K562 (cell line): ENCODE measurements around the gene BGN. TPM values are rescaled to one million over a fixed set of nuclear protein-coding genes. Genes with fewer than 3 reads are reported as not detected.

Source experiments
- ATAC-seq: fragments of 200-7000 bp; cut with Tn5 transposase; 3 replicates; pipeline ENCODE4 v1.9.1; 2020; ENCODE audit warnings: moderate library complexity
- BruUV-seq: library from RNA; stranded (reverse); fragments of 400-500 nt; replicated peaks from 2 replicates; lab custom pipeline; 2021; lab: Mats Ljungman, UMichigan
- CTCF ChIA-PET: fragments of 300-600 bp; formaldehyde crosslinking; extraction: SDS; loops from one replicate; lab custom pipeline; 2021; ENCODE audit warnings: low intra/inter-chr PET ratio; lab: Yijun Ruan, JAX
- POLR2A ChIA-PET: fragments of 300-600, 350-650 bp; sonication (Branson Sonifier 250); formaldehyde crosslinking; extraction: SDS; loops from one replicate; lab custom pipeline; 2021; ENCODE audit warnings: antibody characterized with exemption, inconsistent platforms; lab: Yijun Ruan, JAX
- DNase-seq, 4 experiments: peaks; one replicate each; pipeline versions ENCODE4 v3.0.0 to v3.0.0-alpha.2; 2011 to 2018; ENCODE audit warnings: low spot score in 3 of 4, mixed read lengths in 3 of 4; ENCODE audit errors: extremely low read depth in 1 of 4
- FAIRE-seq: peaks from 2 replicates; lab custom pipeline; 2011; peaks lifted over from hg19 to GRCh38; lab: Jason Lieb, UNC
- H2AFZ ChIP-seq: 2 replicates; pipeline ENCODE4 v1.6.0; 2011; ENCODE audit warnings: low read depth, low read length, control low read depth, inconsistent platforms
- H3K27ac ChIP-seq: fragments of 200-600 bp; 3 replicates; pipeline ENCODE4 v1.8.0; 2011; ENCODE audit warnings: low read depth, mild to moderate bottlenecking, control low read depth, inconsistent platforms, low read length, moderate library complexity, mixed read lengths; ENCODE audit errors: extremely low read depth
- H3K27me3 ChIP-seq, 2 experiments: fragments of 300-600 bp in 1 of 2; 2 replicates in 1 of 2; 3 replicates in 1 of 2; pipeline versions ENCODE4 v1.6.0 to v1.8.0; 2011; ENCODE audit warnings: inconsistent platforms in 2 of 2, low read length in 2 of 2, mild to moderate bottlenecking in 1 of 2, mixed read lengths in 1 of 2, moderate library complexity in 1 of 2; ENCODE audit not compliant: control insufficient read depth in 2 of 2, insufficient read depth in 2 of 2
- H3K36me3 ChIP-seq: fragments of 300-600 bp; 3 replicates; pipeline ENCODE4 v1.8.0; 2011; ENCODE audit warnings: mild to moderate bottlenecking, low read length, inconsistent platforms; ENCODE audit not compliant: control insufficient read depth, insufficient read depth
- H3K4me1 ChIP-seq, 2 experiments: fragments of 200-600 bp in 1 of 2; replicated peaks in 1 of 2; 2 replicates in 1 of 2; 3 replicates in 1 of 2; pipeline versions ENCODE4 v1.5.1 to v1.8.0; 2011; ENCODE audit warnings: inconsistent platforms in 2 of 2, low read length in 2 of 2, mild to moderate bottlenecking in 1 of 2, mixed read lengths in 1 of 2, moderate library complexity in 1 of 2; ENCODE audit not compliant: control insufficient read depth in 2 of 2, insufficient read depth in 2 of 2
- H3K4me2 ChIP-seq: 2 replicates; pipeline ENCODE4 v1.6.1; 2011; ENCODE audit warnings: low read length, control low read depth, inconsistent platforms, mixed read lengths; ENCODE audit not compliant: insufficient read depth
- H3K4me3 ChIP-seq: fragments of 200-600 bp; sonication (generic), shearing (Covaris generic); 2 replicates; pipeline ENCODE4 v1.5.1; 2016; ENCODE audit warnings: control low read depth, inconsistent platforms
- H3K79me2 ChIP-seq: fragments of 200-600 bp; 3 replicates; pipeline ENCODE4 v1.8.0; 2011; ENCODE audit warnings: low read length, inconsistent platforms; ENCODE audit not compliant: control insufficient read depth, insufficient read depth
- H3K9ac ChIP-seq, 2 experiments: 2 replicates each; pipeline versions ENCODE4 v1.6.0 to v1.6.1; 2011; ENCODE audit warnings: low read depth in 2 of 2, low read length in 2 of 2, control low read depth in 1 of 2, inconsistent platforms in 1 of 2, mild to moderate bottlenecking in 1 of 2, mixed read lengths in 1 of 2; ENCODE audit not compliant: insufficient read depth in 1 of 2
- H3K9me1 ChIP-seq: one replicate; pipeline ENCODE4 v1.6.0; 2011; ENCODE audit warnings: inconsistent platforms, mild to moderate bottlenecking, low read length, moderate library complexity; ENCODE audit not compliant: control insufficient read depth, insufficient read depth
- H3K9me3 ChIP-seq: replicated peaks from 2 replicates; pipeline ENCODE4 v1.5.1; 2011; ENCODE audit warnings: low read depth, low read length, inconsistent platforms; ENCODE audit not compliant: control insufficient read depth, insufficient read depth
- H4K20me1 ChIP-seq: replicated peaks from 2 replicates; pipeline ENCODE4 v1.6.1; 2011; ENCODE audit warnings: low read length, inconsistent platforms, mixed read lengths; ENCODE audit not compliant: control insufficient read depth, insufficient read depth
- CBFB ChIP-seq: sonication (generic); formaldehyde crosslinking; IDR thresholded peaks from 2 replicates; pipeline ENCODE4 v1.4.0; 2020; ENCODE audit warnings: mild to moderate bottlenecking, missing genetic modification reagents
- ELF4 ChIP-seq: fragments of 450-650 bp; formaldehyde crosslinking; IDR thresholded peaks from 2 replicates; pipeline ENCODE4 v1.4.0; 2022; ENCODE audit warnings: missing genetic modification characterization
- GABPB2 ChIP-seq: fragments of 250-450 bp; sonication (Bioruptor Pico); conservative IDR thresholded peaks from 2 replicates; pipeline ENCODE4 v1.5.1; 2021; ENCODE audit warnings: mild to moderate bottlenecking
- HNRNPLL ChIP-seq: fragments of 200-400 bp; formaldehyde crosslinking; IDR thresholded peaks from 2 replicates; pipeline ENCODE4 v1.6.1; 2017; ENCODE audit warnings: low read length, low read depth, mild to moderate bottlenecking; ENCODE audit not compliant: poor library complexity, severe bottlenecking
- IRF9 ChIP-seq: fragments of 450-650 bp; IDR thresholded peaks from 2 replicates; pipeline ENCODE4 v1.6.1; 2016; ENCODE audit warnings: missing biosample characterization, missing genetic modification characterization
- KHSRP ChIP-seq: fragments of 450-650 bp; IDR thresholded peaks from 2 replicates; pipeline ENCODE4 v1.6.1; 2017
- KLF10 ChIP-seq: fragments of 250-450 bp; sonication (Bioruptor Pico); IDR thresholded peaks from 2 replicates; pipeline ENCODE4 v1.6.1; 2021; ENCODE audit warnings: matching md5 sums
- NFATC3 ChIP-seq: fragments of 450-650 bp; IDR thresholded peaks from 2 replicates; pipeline ENCODE4 v1.6.1; 2017; ENCODE audit warnings: mild to moderate bottlenecking
- SIX5 ChIP-seq, 2 experiments: IDR thresholded peaks; 2 replicates each; pipeline ENCODE4 v1.6.1; 2011; ENCODE audit warnings: low read length in 2 of 2, borderline replicate concordance in 1 of 2, low read depth in 1 of 2, mild to moderate bottlenecking in 1 of 2, moderate library complexity in 1 of 2; ENCODE audit not compliant: insufficient read depth in 1 of 2
- SMAD2 ChIP-seq: fragments of 150-350 bp; IDR thresholded peaks from 2 replicates; pipeline ENCODE4 v1.6.1; 2014; ENCODE audit warnings: low read depth, mild to moderate bottlenecking, low read length
- SNRNP70 ChIP-seq: fragments of 200-400 bp; formaldehyde crosslinking; optimal IDR thresholded peaks from 2 replicates; pipeline ENCODE3; 2017; ENCODE audit warnings: low read depth, low read length
- ZBTB8A ChIP-seq: fragments of 450-650 bp; IDR thresholded peaks from 2 replicates; pipeline ENCODE4 v1.6.1; 2018; ENCODE audit warnings: mild to moderate bottlenecking, moderate library complexity; ENCODE audit not compliant: partially characterized antibody
- ZKSCAN8 ChIP-seq: fragments of 200-800 bp; sonication (Bioruptor generic); IDR thresholded peaks from 2 replicates; pipeline ENCODE4 v1.6.1; 2016; ENCODE audit warnings: missing genetic modification characterization, missing compliant biosample characterization
- ZNF324 ChIP-seq: fragments of 250-450 bp; sonication (Bioruptor Pico); IDR thresholded peaks from 2 replicates; pipeline ENCODE4 v1.4.0; 2020; ENCODE audit warnings: mild to moderate bottlenecking
- ZNF444 ChIP-seq: fragments of 250-450 bp; sonication (Bioruptor Pico); IDR thresholded peaks from 2 replicates; pipeline ENCODE4 v1.4.0; 2020; ENCODE audit warnings: mild to moderate bottlenecking, moderate library complexity
- ZNF507 ChIP-seq: conservative IDR thresholded peaks from 2 replicates; pipeline ENCODE4 v1.6.1; 2017; ENCODE audit warnings: missing genetic modification characterization, missing compliant biosample characterization
- ZNF79 ChIP-seq: fragments of 250-450 bp; sonication (Bioruptor Pico); IDR thresholded peaks from 2 replicates; pipeline ENCODE4 v1.4.0; 2020; ENCODE audit warnings: low read depth, mild to moderate bottlenecking, moderate library complexity
- WGBS: fragments of 100-300 bp; shearing (Covaris generic); methylation state at CpG from one replicate; pipeline ENCODE4 v1.1.6; 2016; ENCODE audit warnings: low coverage, mixed read lengths; ENCODE audit not compliant: insufficient coverage; ENCODE audit errors: missing lambda C conversion rate; 5-methylcytosine and 5-hydroxymethylcytosine counted together
- in situ Hi-C: fragments of 300-500 bp; cut with MboI; formaldehyde crosslinking; loops from 4 replicates; pipeline ENCODE4 v1.15.0; 2018; ENCODE audit warnings: inconsistent platforms, mixed read lengths
- intact Hi-C: fragments of 100-400 bp; cut with micrococcal nuclease; formaldehyde crosslinking; loops from 2 replicates; pipeline ENCODE4 v1.14.2; 2022
- polyA plus RNA-seq, 8 experiments: library from polyadenylated mRNA; depleted of rRNA in 4 of 8; stranded (reverse) in 5 of 8; unstranded in 3 of 8; fragments of >200 nt; fragmentation: Nextera tagmentation in 2 of 8; fragmentation: Illumina TruSeq in 1 of 8; extraction: Ambion mirVana in 2 of 8; extraction: Trizol in 1 of 8; gene quantifications; 2 replicates each; pipeline versions ENCODE4 v1.2.1 to v1.2.3, GENCODE V29; 2011 to 2014; ENCODE audit warnings: inconsistent platforms in 1 of 8, missing spikeins in 1 of 8
- total RNA-seq, 7 experiments: library from RNA; depleted of rRNA in 6 of 7; stranded (reverse); fragments of >200 nt in 6 of 7; fragmentation: Illumina TruSeq in 2 of 7; extraction: Trizol in 2 of 7; gene quantifications; 2 replicates each; pipeline versions ENCODE4 v1.2.1 to v1.2.3, GENCODE V29; 2011 to 2021; ENCODE audit warnings: low replicate concordance in 1 of 7
- TF ChIP-seq, protein P1 (sequence below), 2 experiments: IDR thresholded peaks; 2 replicates each; pipeline ENCODE4 v1.6.1; 2011; ENCODE audit warnings: borderline replicate concordance in 1 of 2, control low read depth in 1 of 2, low read depth in 1 of 2, low read length in 1 of 2, mild to moderate bottlenecking in 1 of 2, mixed read lengths in 1 of 2, moderate library complexity in 1 of 2; ENCODE audit not compliant: insufficient read depth in 1 of 2, insufficient read length in 1 of 2, poor library complexity in 1 of 2, severe bottlenecking in 1 of 2; ENCODE audit errors: extremely low read depth in 1 of 2

BGN gene
- total and polyA plus RNA-seq, 9 of the 15 experiments (the other 6 are each of a cell fraction or from before 2014, with no cell fraction given), result 0.11 TPM; not detected in 8

- H2AFZ ChIP-seq, result no peak overlapping the region
- in situ Hi-C loops, result no loop called here
- FAIRE-seq (no peak), ATAC-seq (no peak)
- H3K27ac ChIP-seq, result no peak overlapping the region
- no peaks in the 10 kb centered on the region for H3K27me3 ChIP-seq
- ChIA-PET CTCF (no interaction called here), POLR2A (no interaction called here)
- WGBS, result 76% methylated on average over 3 of the region's 10 CpGs
- peaks cover 22% of the 10 kb centered on the region for H3K79me2 ChIP-seq
- H3K4me2 ChIP-seq, result no peak overlapping the region
- TF ChIP-seq, protein P1, sequence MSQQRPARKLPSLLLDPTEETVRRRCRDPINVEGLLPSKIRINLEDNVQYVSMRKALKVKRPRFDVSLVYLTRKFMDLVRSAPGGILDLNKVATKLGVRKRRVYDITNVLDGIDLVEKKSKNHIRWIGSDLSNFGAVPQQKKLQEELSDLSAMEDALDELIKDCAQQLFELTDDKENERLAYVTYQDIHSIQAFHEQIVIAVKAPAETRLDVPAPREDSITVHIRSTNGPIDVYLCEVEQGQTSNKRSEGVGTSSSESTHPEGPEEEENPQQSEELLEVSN (IDR thresholded peaks at IDR 0.05; ENCODE audit: borderline replicate concordance in 1 of 2, extremely low read depth in 1 of 2, insufficient read depth in 1 of 2, insufficient read length in 1 of 2, low read depth in 1 of 2, low read length in 1 of 2, poor library complexity in 1 of 2, severe bottlenecking in 1 of 2), result no peak
- TF ChIP-seq SNRNP70 (no peak), SMAD2 (no peak), CBFB (no peak), SIX5 (IDR thresholded peaks at IDR 0.05; ENCODE audit: borderline replicate concordance in 1 of 2, insufficient read depth in 1 of 2, low read depth in 1 of 2, low read length in 2 of 2) (no peak), ELF4 (CRISPR knock-in tag) (no peak), KLF10 (CRISPR knock-in tag) (no peak), IRF9 (tag) (no peak), NFATC3 (no peak), GABPB2 (no peak), ZNF444 (CRISPR knock-in tag) (no peak), ZNF507 (tag) (no peak), ZNF324 (CRISPR knock-in tag) (no peak), ZBTB8A (no peak), ZKSCAN8 (CRISPR knock-in tag) (no peak), HNRNPLL (no peak), KHSRP (no peak), ZNF79 (CRISPR knock-in tag) (no peak)
- TF ChIP-seq, all 486 proteins: peak for 0
- H3K4me3 ChIP-seq, result no peak overlapping the region
- H3K4me1 ChIP-seq, result peaks cover 4 to 52% of the 10 kb centered on the region in 2 experiments; a peak in 4 of 5 replicates
- H4K20me1 ChIP-seq, result no peaks in the 10 kb centered on the region
- DNase-seq, result no peak
- no peaks in the 10 kb centered on the region for H3K9me1 ChIP-seq
- H3K9me3 ChIP-seq, result no peaks in the 10 kb centered on the region
- H3K36me3 ChIP-seq, result peaks cover 10% of the 10 kb centered on the region; the same call in 2 of the 3 replicates
- BruUV-seq, result no TSS peak
- H3K9ac ChIP-seq, result no peak overlapping the region
- intact Hi-C loops, result loop anchor here (5.0 kb wide), 1 partner anchor 34 kb away; no protein-coding TSS in a partner anchor
These were observed 21.7 kb upstream of the BGN start for GRCh38 chrX:153473126-153473525.
